Lung microvascular endothelial cell (primary cell): ENCODE measurements around the gene NEURL1. TPM values are rescaled to one million over a fixed set of nuclear protein-coding genes. Genes with fewer than 3 reads are reported as not detected.
"Not testable (repeated sequence)": the region's sequence is repeated elsewhere in the genome, so short reads cannot be mapped to it uniquely, and the experiment has no call there.

ENCODE experiments used
- DNase-seq, 2 donors: peaks; one replicate each; pipeline versions ENCODE4 v3.0.0 to v3.0.0-alpha.2; 2010; ENCODE audit warnings: low read depth in 2 of 2
- total RNA-seq: library from RNA; depleted of rRNA; stranded (reverse); fragments of >200 nt; gene quantifications from 2 replicates; pipeline ENCODE4 v1.2.1, GENCODE V29; 2014

NEURL1 gene
- total RNA-seq, 1 donor from 2014 or later = not detected

DNA sequence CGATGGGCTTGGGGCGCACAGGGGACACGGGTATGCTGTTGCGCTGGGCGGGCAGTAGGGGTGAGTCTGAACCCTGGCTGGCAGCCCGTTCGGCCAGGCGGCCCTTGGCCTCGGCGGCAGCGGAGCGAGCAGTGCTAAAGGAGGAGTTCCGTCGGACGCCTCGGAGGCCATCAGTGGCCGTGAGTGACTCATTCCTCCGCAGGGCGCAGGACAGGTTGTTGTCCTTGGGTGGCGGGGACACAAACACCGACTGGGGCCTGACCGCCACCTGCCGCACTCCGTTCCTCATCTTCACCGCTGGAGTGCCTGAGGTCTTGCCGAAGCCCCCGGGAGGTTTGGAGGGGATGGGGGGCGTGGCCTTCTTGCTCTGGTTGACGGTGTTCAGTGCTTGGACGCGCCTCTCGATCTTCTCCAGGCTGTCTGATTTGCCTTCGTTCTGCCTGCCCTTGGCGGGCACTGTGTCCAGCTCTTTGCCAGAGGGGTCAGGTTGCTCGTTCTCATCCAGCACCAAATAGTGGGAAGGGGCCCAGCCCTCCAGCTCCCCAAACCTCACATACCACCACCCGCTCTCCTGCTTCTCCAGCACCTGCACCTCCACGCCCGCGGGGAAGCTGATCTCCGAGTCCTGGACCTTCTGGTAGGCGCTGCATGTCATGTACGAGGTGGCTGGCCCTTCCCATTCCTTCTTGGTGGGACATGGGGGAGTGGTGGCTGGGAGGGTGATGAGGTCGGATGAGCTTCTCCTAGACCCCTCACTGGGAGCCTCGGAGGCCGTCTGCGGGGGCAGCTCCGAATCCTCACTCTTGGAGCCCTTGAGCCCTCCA is 108.7 kb downstream of the NEURL1 start:
- no peak for DNase-seq

DNA sequence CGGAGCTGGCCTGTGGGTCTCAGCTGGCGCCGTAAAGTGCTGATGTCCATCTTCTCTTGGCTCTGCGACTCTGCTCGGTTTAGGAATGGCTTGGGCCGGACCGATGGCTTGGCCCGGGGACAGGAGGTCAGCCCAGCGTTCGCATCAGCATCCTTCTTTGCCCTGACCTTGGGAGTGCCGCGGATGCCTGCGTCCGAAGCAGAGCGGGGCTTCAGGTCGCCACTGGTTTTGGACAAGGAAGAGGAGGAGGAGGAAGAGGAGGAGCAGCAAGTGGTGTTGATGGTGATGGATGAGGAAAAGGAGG is 109.3 kb downstream of the NEURL1 start:
- no peak for DNase-seq

DNA sequence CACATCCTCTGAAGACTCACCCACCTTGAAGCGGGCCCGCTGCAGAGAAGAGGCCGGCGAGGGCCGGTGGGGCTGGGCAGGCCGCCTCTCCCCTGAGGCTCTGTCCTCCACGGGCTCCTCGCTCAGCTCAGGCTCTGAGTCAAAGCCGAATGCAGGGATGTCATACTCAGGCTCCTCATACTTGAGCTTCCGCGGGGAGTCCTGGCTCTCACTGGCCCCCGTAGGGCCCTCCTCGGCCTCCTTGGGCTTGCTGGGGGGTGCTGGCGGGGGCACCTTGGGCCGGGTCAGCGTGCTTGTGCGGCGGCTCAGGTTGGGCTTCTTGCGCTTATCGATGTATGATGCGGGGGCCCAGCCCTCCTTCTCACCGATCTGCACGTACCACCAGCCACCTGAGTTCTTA is 109.9 kb downstream of the NEURL1 start:
- no peak for DNase-seq

DNA sequence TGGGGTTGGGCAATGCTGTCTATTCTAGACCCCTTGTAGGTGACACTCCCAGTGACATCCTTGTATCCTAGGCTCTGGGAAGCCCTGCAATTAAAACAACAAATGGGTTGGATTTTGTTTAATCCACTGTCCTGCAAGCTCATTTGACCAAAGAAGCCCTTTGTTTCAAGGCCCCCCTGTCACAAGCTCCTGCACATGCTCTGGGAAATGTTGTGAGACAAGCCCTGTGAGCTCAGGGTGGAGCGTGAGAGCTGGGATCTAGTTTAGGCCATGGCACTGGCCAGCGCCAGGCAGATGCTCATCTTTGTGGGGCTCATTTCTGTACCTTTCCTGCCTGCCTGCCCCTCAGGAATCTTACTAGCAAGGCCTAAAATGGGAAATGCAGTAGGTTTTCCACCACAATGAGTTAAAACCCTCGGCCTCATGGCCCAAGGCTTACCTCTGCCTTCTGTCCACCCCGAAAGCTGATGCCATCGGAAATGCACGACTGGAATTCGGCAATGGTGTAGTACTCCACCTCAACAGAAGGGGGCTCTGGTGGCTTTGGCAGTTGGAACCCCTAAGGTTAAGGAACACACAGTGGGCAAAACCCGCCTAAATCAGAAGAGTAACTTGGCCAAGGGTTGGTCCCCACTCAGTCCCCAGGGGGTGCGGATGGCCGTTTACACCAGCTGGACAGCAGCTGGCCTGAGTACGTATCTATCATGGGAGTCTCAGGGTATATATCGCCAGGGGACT is 112.0 kb downstream of the NEURL1 start:
- peak; percentile 52 to 57 for DNase-seq

DNA sequence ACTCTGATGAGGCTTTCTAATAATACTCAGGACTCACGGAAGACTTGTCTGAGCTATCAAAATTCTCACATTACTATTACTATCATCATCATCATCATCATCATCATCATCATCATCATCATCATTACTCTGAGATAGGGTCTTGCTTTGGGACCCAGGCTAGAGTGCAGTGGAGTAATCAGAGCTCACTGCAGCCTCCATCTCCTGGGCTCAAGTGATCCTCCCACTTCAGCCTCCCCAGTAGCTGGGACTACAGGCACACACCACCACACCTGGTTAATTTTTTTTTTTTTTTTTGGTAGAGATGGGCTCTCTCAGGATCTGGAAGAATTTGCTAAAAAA is 112.6 kb downstream of the NEURL1 start:
- not testable (repeated sequence) for DNase-seq

DNA sequence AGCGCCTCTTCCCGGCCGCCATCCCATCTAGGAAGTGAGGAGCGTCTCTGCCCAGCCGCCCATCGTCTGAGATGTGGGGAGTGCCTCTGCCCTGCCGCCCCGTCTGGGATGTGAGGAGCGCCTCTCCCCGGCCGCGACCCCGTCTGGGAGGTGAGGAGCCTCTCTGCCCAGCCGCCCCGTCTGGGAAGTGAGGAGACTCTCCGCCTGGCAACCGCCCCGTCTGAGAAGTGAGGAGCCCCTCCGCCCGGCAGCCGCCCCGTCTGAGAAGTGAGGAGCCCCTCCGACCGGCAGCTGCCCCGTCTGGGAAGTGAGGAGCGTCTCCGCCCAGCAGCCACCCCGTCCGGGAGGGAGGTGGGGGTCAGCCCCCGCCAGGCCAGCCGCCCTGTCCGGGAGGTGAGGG is 113.5 kb downstream of the NEURL1 start:
- not testable (repeated sequence) for DNase-seq

DNA sequence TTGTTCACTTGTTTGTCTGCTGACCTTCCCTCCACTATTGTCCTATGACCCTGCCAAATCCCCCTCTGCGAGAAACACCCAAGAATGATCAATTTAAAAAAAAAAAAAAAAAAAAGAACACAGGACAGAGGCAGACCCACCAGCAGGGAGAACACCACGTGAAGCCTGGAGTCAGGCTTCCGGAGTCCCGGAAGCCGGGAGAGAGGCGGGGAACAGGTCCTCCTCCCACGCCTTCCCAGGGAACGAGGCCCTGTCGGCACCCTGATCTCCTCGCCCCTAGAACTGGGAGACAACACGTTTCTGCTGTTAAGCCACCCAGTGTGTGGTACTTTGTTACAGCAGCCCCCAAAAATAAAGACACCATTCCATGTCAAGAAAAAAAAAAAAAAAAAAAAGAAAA is 114.6 kb downstream of the NEURL1 start:
- DNase-seq = not testable (repeated sequence)

DNA sequence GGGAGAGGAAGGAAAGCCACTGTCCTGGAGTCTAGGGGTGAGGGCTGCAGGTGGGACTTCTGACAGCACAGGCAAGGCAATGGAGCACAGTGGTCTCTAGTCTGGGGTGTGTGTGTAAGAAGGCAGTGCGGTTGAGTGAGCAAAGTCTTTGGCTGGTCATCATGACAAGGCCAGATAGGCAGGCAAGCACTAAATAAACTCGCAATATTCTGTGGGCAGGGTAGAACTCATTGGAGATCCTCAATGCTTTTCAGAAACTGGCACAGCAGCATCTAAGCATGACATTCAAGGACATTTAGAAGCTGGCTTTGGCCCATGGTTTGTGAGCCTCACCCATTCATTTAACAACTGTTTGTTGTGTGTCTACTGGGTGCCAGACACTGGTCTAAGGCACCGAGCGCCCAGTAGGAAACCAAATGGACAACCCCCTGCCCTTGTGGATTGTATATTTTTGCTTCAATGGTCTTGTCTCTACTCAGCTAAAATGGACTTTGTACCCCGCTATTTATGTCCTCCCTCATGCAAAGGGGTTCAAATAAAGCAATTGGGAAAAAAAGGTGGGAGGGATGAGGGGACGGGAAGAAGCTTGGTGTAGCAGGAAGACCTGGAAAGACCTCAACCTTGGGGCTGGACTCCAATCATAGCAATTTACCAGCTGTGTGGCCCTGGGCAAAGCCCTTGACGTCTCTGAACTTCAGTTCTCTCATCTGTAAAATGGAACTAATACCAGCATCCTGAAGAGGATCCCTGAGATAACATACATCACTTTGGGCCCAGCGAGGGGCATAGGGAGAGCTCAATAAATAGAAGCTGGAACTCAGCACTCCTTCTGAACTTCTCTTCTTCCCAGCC is 116.0 kb downstream of the NEURL1 start:
- no peak for DNase-seq

DNA sequence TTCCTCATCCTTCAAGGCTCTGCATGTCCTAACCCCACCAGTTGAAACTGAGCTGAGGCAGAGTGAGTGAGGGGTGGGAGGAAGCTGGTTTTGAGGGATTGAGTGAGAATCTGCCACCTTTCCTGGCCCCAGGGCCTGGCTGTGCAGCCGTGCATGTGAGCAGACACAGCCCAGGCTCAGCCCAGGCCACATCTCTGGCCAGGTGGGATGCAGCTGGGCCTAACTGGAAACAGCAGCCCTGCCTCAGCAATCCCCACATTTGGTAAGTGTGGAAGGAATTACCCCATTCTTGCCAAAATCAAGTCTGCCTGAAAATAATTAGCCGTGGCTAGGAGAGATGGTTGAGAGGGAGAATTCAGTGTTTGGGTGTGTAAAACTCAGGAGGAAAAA is 116.6 kb downstream of the NEURL1 start:
- DNase-seq = no peak

DNA sequence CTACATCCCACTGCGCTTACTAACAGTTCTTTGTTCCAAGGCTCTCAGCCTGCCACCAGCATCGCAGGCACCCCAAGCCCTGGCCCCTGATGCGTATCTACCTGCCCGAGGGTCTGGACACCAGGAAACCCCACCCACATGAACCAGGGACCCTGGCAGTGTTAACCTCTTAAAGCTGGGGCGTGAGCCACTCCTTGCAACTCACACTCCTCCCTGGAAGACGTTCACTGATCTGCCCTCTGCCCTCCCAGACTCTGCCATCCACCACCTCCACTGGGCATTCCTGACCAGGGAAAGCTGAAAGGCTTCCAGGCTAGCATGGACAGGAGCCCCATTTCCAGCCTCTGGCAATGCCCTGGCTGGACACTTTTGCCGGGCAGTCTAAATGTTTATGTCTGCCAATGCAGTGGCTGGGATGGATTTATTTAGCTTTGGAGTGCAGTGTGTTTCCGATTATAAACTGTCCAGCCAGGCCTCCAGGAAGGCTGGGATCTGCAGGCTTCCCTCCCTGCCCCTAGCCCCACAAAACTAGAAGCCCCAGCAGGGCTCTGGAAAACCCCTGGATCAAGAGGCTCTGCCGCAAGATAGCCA is 117.5 kb downstream of the NEURL1 start:
- DNase-seq = no peak

DNA sequence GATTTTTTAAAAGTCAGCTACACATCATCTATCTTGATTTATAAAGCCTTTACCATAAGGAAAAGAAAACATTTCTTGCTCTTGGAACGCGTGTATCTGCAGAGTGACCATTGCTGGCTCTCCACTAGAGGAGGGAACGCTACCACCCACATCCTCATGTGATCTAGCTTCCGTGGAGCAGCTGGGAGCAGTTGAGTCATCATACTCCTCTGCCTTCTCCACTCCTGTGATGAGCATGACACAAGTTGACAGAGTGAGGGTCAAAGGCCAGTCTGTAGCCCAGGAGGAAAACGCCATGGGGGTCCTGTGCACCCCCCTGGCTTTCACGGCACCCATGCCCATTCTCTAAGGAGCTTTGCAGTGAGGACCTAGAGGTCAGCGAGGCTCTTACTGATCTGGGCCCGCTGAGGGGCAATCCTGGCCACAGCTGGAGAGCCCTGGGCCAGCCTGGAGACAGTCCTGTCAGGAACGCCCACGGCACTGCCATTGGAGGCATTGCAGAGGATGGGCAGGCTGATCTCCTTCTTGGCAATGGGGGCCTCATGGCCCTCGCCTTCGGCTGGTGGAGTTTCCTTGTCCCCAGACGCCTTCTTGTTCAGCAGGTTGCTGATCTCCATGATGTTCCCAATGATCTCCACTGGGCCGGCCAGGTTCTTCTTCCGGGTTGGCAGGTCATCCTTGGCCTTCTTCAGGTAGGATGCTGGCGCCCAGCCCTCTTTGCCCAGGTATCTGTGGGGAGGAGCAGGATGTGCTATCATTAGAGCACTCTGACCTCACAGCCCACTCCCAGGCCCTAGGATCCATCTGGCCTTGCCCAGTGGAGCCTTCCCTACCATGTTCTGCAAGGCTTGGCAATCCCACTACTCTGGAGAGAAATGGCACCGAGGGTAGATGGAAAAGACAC is 119.2 kb downstream of the NEURL1 start:
- DNase-seq = peak in 1 of 2 donors; percentile 61

DNA sequence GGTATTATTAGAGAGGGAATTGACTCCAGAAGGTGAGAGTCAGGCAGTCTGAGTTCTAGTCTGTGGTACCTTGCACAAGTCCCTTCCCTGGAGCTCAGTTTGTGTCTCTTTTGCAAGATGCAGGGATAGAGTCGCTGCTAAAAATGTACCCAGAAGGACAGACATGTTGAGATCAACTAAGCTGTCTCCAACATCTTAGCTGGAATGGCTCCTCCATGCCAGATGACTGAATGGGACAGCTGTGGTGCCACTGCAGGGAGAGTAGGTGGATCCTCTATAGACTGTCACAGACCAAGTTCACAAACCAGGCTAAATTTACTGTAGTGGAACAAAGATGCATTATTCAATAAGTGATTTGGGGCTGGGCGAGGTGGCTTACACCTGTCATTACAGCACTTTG is 120.1 kb downstream of the NEURL1 start:
- no peak for DNase-seq

DNA sequence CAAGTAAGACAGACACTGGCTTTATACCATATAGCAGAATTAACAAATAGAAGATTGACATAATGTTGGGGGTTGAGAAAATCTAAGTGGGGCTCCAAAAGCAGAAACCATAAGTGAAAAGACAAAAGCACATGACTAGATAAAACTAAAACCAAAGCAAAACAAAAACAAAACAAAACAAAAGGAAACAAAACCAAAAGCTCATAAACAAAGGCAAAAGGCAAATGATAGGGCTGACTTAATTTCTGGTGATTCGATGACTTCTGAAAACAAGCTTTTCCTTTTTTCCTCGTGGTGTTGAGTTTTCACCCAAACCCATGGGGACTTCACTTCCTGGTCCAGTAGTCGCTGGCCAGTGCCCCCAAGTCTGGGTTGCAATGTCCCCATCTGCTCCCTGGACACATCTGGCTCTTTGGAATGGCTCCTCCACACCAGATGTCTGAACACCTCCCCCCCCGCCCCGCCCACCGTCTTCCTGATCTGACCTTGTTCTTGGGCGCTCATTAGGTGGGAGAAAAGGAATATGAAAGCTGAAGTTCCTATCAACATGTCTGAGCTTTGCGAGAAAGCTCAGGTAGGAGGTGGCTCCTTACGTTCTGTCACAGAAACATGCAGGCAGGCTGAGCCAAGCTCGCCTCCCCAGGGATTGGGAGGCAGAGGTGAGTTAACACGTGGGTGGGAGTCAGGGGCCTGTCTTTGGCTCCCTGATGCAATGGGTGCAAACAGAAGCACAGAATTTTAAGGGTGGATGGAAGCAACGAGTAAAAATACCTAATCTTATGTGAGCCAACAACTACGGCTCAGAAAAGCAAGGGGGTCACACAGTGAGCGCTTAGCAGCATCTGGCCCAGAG is 121.0 kb downstream of the NEURL1 start:
- DNase-seq = no peak

DNA sequence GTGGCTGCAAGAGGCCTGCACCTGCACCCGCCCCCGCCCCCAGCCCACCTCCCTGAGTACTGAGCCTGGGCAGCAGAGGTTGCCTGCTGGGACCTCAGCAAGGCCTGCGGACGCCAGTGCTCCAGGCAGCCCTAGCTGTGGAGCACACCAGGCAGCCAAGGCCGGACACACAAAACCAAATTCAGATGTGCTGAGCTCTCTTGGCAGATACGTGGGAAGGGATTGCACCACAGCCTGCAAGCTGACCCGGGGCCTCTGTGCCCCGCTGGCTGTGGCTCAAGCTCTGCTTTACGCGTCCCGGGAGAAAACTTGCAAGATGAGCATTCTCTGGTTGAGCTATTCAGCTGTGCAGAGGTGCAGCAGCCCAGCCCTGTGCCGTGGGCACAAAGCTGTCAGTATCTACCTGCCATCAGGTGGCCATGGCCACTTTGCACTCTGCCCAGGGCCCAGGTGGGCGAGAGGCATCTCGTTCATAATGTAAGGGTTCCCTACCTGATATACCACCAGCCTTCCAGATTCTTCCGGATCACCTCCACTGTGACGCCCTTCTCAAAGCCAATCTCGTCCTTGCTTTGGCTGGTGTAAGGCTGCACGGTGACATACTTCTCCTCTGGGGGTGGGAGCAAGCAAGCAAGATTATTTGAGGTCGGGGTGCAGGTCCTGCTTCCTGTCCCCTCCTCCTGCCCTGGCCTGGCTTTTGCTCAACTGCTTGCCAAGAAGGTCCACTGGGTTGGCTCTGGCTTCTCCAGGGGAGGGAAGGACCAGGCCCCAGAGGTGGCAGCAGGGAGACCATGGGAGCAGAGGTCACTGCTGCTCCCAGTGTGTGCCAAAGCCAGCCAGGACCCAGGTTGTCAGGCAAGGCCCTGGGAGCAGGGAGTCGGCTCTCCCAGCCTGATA is 123.4 kb downstream of the NEURL1 start:
- DNase-seq = peak in 1 of 2 donors; percentile 5

DNA sequence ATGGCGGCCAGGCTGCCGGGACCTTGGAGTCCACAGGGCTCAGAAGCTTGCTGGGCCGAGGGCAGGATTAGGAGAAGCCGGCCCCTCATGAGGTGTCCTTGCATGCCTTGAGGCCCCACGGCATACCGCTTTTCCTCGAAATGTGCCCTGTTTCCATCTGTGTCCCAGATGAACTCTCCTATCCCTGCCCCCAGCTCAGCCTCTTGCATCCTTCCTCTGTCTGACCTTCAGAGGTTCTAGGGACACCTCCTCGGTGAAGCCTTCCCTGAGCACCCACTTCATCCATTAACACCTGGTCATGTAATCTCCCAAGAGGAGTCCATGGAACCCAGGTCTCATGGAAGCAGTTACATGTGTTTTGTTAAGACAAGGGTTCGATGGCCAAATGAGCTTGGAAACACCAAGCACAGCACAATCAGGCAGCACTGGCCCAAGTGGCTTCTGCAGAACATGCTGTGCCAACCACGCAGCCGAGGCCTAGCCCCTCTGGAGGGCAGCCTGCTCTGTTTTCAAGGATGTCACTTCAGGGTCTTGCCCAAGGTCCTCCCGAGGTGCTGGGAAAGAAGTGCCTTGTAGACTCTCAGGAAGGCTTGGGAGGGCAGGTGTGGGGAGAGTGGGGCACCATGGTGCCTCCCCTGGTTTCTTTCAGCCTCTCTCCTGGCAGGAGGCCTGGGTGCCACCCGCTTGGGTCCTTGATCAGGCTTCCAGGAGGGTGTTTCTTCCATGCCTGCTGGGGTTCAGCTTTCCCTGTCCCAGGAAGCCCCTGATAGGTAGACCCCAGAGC is 124.3 kb downstream of the NEURL1 start:
- no peak for DNase-seq

DNA sequence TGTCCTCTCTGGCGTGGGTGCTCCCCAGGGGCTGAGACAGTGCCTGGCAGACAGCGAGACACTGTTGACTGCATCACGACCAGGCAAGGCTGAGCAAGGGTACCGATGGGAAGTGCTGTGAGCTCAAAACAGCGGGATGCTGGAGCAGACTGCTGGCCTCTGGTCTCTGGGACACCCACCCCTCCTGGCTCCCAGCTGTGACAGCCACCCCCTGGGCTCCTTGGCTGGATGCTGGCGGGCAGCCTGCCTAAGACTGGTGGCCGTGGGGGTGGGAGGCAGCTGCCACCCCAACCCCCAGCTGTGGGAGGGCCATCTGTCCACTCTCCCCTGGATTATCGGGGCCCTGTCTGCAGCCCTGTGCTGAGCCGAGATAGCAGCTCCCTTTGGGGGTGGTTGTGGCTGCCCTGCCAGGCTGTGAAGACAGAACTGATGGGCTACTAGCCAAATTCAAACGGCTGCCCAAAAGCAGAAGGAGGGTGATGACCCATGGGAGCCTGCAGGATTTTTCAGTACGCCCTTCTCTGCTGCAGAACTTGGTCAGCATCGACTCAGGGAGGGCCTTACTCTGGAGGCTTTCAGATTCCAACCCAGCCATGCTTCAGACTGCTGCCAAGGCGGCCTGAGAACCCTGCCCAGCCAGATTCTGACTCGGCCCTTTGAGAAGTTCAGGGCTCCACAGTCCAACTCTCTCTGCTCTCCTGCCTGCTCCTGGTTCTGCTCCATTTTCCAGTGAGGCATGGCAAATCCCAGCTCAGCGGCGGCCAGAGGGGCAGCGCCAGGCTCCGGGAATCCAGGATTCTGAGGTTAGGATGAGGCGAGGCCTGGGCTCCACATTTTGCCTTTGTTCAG is 125.3 kb downstream of the NEURL1 start:
- DNase-seq = no peak
